K562 (cell line): ENCODE measurements around the gene GPR27. TPM values are rescaled to one million over a fixed set of nuclear protein-coding genes. Genes with fewer than 3 reads are reported as not detected.

ENCODE experiments used
- ATAC-seq: fragments of 200-7000 bp; cut with Tn5 transposase; 3 replicates; pipeline ENCODE4 v1.9.1; 2020; ENCODE audit warnings: moderate library complexity
- BruUV-seq: library from RNA; stranded (reverse); fragments of 400-500 nt; replicated peaks from 2 replicates; lab custom pipeline; 2021; lab: Mats Ljungman, UMichigan
- CTCF ChIA-PET: fragments of 300-600 bp; formaldehyde crosslinking; extraction: SDS; loops from one replicate; lab custom pipeline; 2021; ENCODE audit warnings: low intra/inter-chr PET ratio; lab: Yijun Ruan, JAX
- POLR2A ChIA-PET: fragments of 300-600, 350-650 bp; sonication (Branson Sonifier 250); formaldehyde crosslinking; extraction: SDS; loops from one replicate; lab custom pipeline; 2021; ENCODE audit warnings: antibody characterized with exemption, inconsistent platforms; lab: Yijun Ruan, JAX
- DNase-seq, 4 experiments: peaks; one replicate each; pipeline versions ENCODE4 v3.0.0 to v3.0.0-alpha.2; 2011 to 2018; ENCODE audit warnings: low spot score in 3 of 4, mixed read lengths in 3 of 4; ENCODE audit errors: extremely low read depth in 1 of 4
- FAIRE-seq: peaks from 2 replicates; lab custom pipeline; 2011; peaks lifted over from hg19 to GRCh38; lab: Jason Lieb, UNC
- H2AFZ ChIP-seq: 2 replicates; pipeline ENCODE4 v1.6.0; 2011; ENCODE audit warnings: low read depth, low read length, control low read depth, inconsistent platforms
- H3K27ac ChIP-seq: fragments of 200-600 bp; 3 replicates; pipeline ENCODE4 v1.8.0; 2011; ENCODE audit warnings: low read depth, mild to moderate bottlenecking, control low read depth, inconsistent platforms, low read length, moderate library complexity, mixed read lengths; ENCODE audit errors: extremely low read depth
- H3K27me3 ChIP-seq, 2 experiments: fragments of 300-600 bp in 1 of 2; 2 replicates in 1 of 2; 3 replicates in 1 of 2; pipeline versions ENCODE4 v1.6.0 to v1.8.0; 2011; ENCODE audit warnings: inconsistent platforms in 2 of 2, low read length in 2 of 2, mild to moderate bottlenecking in 1 of 2, mixed read lengths in 1 of 2, moderate library complexity in 1 of 2; ENCODE audit not compliant: control insufficient read depth in 2 of 2, insufficient read depth in 2 of 2
- H3K36me3 ChIP-seq: fragments of 300-600 bp; 3 replicates; pipeline ENCODE4 v1.8.0; 2011; ENCODE audit warnings: mild to moderate bottlenecking, low read length, inconsistent platforms; ENCODE audit not compliant: control insufficient read depth, insufficient read depth
- H3K4me1 ChIP-seq, 2 experiments: fragments of 200-600 bp in 1 of 2; replicated peaks in 1 of 2; 2 replicates in 1 of 2; 3 replicates in 1 of 2; pipeline versions ENCODE4 v1.5.1 to v1.8.0; 2011; ENCODE audit warnings: inconsistent platforms in 2 of 2, low read length in 2 of 2, mild to moderate bottlenecking in 1 of 2, mixed read lengths in 1 of 2, moderate library complexity in 1 of 2; ENCODE audit not compliant: control insufficient read depth in 2 of 2, insufficient read depth in 2 of 2
- H3K4me2 ChIP-seq: 2 replicates; pipeline ENCODE4 v1.6.1; 2011; ENCODE audit warnings: low read length, control low read depth, inconsistent platforms, mixed read lengths; ENCODE audit not compliant: insufficient read depth
- H3K4me3 ChIP-seq: fragments of 200-600 bp; sonication (generic), shearing (Covaris generic); 2 replicates; pipeline ENCODE4 v1.5.1; 2016; ENCODE audit warnings: control low read depth, inconsistent platforms
- H3K79me2 ChIP-seq: fragments of 200-600 bp; 3 replicates; pipeline ENCODE4 v1.8.0; 2011; ENCODE audit warnings: low read length, inconsistent platforms; ENCODE audit not compliant: control insufficient read depth, insufficient read depth
- H3K9ac ChIP-seq, 2 experiments: 2 replicates each; pipeline versions ENCODE4 v1.6.0 to v1.6.1; 2011; ENCODE audit warnings: low read depth in 2 of 2, low read length in 2 of 2, control low read depth in 1 of 2, inconsistent platforms in 1 of 2, mild to moderate bottlenecking in 1 of 2, mixed read lengths in 1 of 2; ENCODE audit not compliant: insufficient read depth in 1 of 2
- H3K9me1 ChIP-seq: one replicate; pipeline ENCODE4 v1.6.0; 2011; ENCODE audit warnings: inconsistent platforms, mild to moderate bottlenecking, low read length, moderate library complexity; ENCODE audit not compliant: control insufficient read depth, insufficient read depth
- H3K9me3 ChIP-seq: replicated peaks from 2 replicates; pipeline ENCODE4 v1.5.1; 2011; ENCODE audit warnings: low read depth, low read length, inconsistent platforms; ENCODE audit not compliant: control insufficient read depth, insufficient read depth
- H4K20me1 ChIP-seq: replicated peaks from 2 replicates; pipeline ENCODE4 v1.6.1; 2011; ENCODE audit warnings: low read length, inconsistent platforms, mixed read lengths; ENCODE audit not compliant: control insufficient read depth, insufficient read depth
- C11orf30 ChIP-seq: fragments of 450-650 bp; IDR thresholded peaks from 2 replicates; pipeline ENCODE4 v1.6.1; 2016; ENCODE audit warnings: low read depth, mild to moderate bottlenecking
- CBFA2T2 ChIP-seq: fragments of 450-650 bp; conservative IDR thresholded peaks from 2 replicates; pipeline ENCODE4 v1.6.1; 2017; ENCODE audit warnings: mild to moderate bottlenecking
- CHCHD3 ChIP-seq: fragments of 250-450 bp; sonication (Bioruptor Pico); IDR thresholded peaks from 2 replicates; pipeline ENCODE4 v2.1.2; 2022; ENCODE audit warnings: mild to moderate bottlenecking
- COPS2 ChIP-seq: fragments of 450-650 bp; conservative IDR thresholded peaks from 2 replicates; pipeline ENCODE4 v1.6.1; 2016; ENCODE audit warnings: mild to moderate bottlenecking, moderate library complexity
- CTBP1 ChIP-seq: fragments of 450-650 bp; IDR thresholded peaks from 2 replicates; pipeline ENCODE4 v1.6.1; 2016; ENCODE audit warnings: borderline replicate concordance
- DIDO1 ChIP-seq: fragments of 450-650 bp; IDR thresholded peaks from 2 replicates; pipeline ENCODE4 v1.6.1; 2016; ENCODE audit warnings: low read depth, missing biosample characterization, missing genetic modification characterization
- ETV1 ChIP-seq: fragments of 450-650 bp; conservative IDR thresholded peaks from 2 replicates; pipeline ENCODE4 v1.6.1; 2016; ENCODE audit warnings: missing genetic modification characterization, control low read depth, low read depth, missing compliant biosample characterization
- MAFF ChIP-seq: IDR thresholded peaks from 2 replicates; pipeline ENCODE4 v1.6.1; 2012; ENCODE audit warnings: low read length, improper control_type of control experiment
- MEF2D ChIP-seq: conservative IDR thresholded peaks from 2 replicates; pipeline ENCODE4 v1.6.1; 2016; ENCODE audit warnings: low read depth, missing genetic modification characterization, missing compliant biosample characterization
- PRMT5 ChIP-seq: sonication (generic); formaldehyde crosslinking; IDR thresholded peaks from 2 replicates; pipeline ENCODE4 v1.5.0; 2020; ENCODE audit warnings: missing genetic modification reagents
- RBBP5 ChIP-seq: fragments of 200-600 bp; sonication (generic); IDR thresholded peaks from 2 replicates; pipeline ENCODE4 v1.6.1; 2012; ENCODE audit warnings: borderline replicate concordance, mild to moderate bottlenecking, low read length, control low read depth, inconsistent platforms; ENCODE audit not compliant: insufficient read depth, poor library complexity, severe bottlenecking
- TEAD2 ChIP-seq: fragments of 450-650 bp; IDR thresholded peaks from 2 replicates; pipeline ENCODE4 v1.6.1; 2016; ENCODE audit warnings: missing genetic modification characterization, control low read depth, missing compliant biosample characterization
- WGBS: fragments of 100-300 bp; shearing (Covaris generic); methylation state at CpG from one replicate; pipeline ENCODE4 v1.1.6; 2016; ENCODE audit warnings: low coverage, mixed read lengths; ENCODE audit not compliant: insufficient coverage; ENCODE audit errors: missing lambda C conversion rate; 5-methylcytosine and 5-hydroxymethylcytosine counted together
- in situ Hi-C: fragments of 300-500 bp; cut with MboI; formaldehyde crosslinking; loops from 4 replicates; pipeline ENCODE4 v1.15.0; 2018; ENCODE audit warnings: inconsistent platforms, mixed read lengths
- intact Hi-C: fragments of 100-400 bp; cut with micrococcal nuclease; formaldehyde crosslinking; loops from 2 replicates; pipeline ENCODE4 v1.14.2; 2022
- polyA plus RNA-seq, 8 experiments: library from polyadenylated mRNA; depleted of rRNA in 4 of 8; stranded (reverse) in 5 of 8; unstranded in 3 of 8; fragments of >200 nt; fragmentation: Nextera tagmentation in 2 of 8; fragmentation: Illumina TruSeq in 1 of 8; extraction: Ambion mirVana in 2 of 8; extraction: Trizol in 1 of 8; gene quantifications; 2 replicates each; pipeline versions ENCODE4 v1.2.1 to v1.2.3, GENCODE V29; 2011 to 2014; ENCODE audit warnings: inconsistent platforms in 1 of 8, missing spikeins in 1 of 8
- total RNA-seq, 7 experiments: library from RNA; depleted of rRNA in 6 of 7; stranded (reverse); fragments of >200 nt in 6 of 7; fragmentation: Illumina TruSeq in 2 of 7; extraction: Trizol in 2 of 7; gene quantifications; 2 replicates each; pipeline versions ENCODE4 v1.2.1 to v1.2.3, GENCODE V29; 2011 to 2021; ENCODE audit warnings: low replicate concordance in 1 of 7
- TF ChIP-seq, protein P1 (sequence below): fragments of 250-450 bp; sonication (Bioruptor Pico); IDR thresholded peaks from 2 replicates; pipeline ENCODE4 v1.5.0; 2021; ENCODE audit warnings: mild to moderate bottlenecking, borderline replicate concordance
- TF ChIP-seq, protein P2 (sequence below): fragments of 200-800 bp; sonication (Bioruptor generic); IDR thresholded peaks from 2 replicates; pipeline ENCODE4 v1.6.1; 2016; ENCODE audit warnings: missing genetic modification characterization, missing compliant biosample characterization
- TF ChIP-seq, protein P3 (sequence below): fragments of 450-650 bp; formaldehyde crosslinking; IDR thresholded peaks from 2 replicates; pipeline ENCODE4 v1.4.0; 2020; ENCODE audit warnings: mild to moderate bottlenecking, moderate library complexity

GPR27 gene
- total and polyA plus RNA-seq, 9 of the 15 experiments (the other 6 are each of a cell fraction or from before 2014, with no cell fraction given): not detected

DNA sequence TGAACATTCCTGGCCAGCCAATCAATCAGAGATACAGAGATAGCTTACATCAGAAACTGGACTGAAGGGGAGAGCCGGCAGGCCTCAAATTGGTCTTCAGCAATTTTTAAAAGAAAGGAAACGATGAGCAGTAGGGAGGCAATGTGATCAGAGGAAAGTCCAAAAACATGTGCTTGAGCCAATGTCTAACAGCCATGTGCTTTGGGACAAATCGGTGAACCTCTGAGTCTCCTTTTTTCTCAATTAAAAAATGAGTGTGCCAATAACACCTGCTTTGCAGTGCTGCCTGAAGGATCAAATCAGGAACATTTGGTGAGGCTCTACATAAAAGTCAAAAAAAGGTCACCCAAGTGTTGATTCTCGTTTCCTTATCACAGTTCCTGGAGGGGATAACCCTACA is 21.0 kb upstream of the GPR27 start:
- in situ Hi-C loops: loop anchor here (5.0 to 10.0 kb wide), 2 partner anchors 120 to 532 kb away; no protein-coding TSS in a partner anchor
- no peak overlapping the region for H3K27ac ChIP-seq
- no peak for ATAC-seq
- no peaks in the 10 kb centered on the region for H3K9me3 ChIP-seq
- no peaks in the 10 kb centered on the region for H3K4me1 ChIP-seq
- no peaks in the 10 kb centered on the region for H4K20me1 ChIP-seq
- POLR2A ChIA-PET: interaction anchor here (0.6 to 1.2 kb wide), 2 partner anchors 8 to 72 kb away, joined by 4 read pairs; no protein-coding TSS in a partner anchor
- no peaks in the 10 kb centered on the region for H3K36me3 ChIP-seq
- no peaks in the 10 kb centered on the region for H3K79me2 ChIP-seq
- CTCF ChIA-PET: no interaction called here
- no peaks in the 10 kb centered on the region; a peak in 1 of 5 replicates for H3K27me3 ChIP-seq
- no peaks in the 10 kb centered on the region for H3K9me1 ChIP-seq
- H3K4me2 ChIP-seq: no peak overlapping the region
- no peak overlapping the region for H2AFZ ChIP-seq
- H3K9ac ChIP-seq: no peak overlapping the region
- no peak for DNase-seq
- no TSS peak for BruUV-seq
- intact Hi-C loops: no loop called here
- no peak overlapping the region for H3K4me3 ChIP-seq
- FAIRE-seq: no peak
- 6% methylated on average over 4 of the region's 4 CpGs for WGBS
- TF ChIP-seq CBFA2T2: no peak
- TF ChIP-seq, protein P1, sequence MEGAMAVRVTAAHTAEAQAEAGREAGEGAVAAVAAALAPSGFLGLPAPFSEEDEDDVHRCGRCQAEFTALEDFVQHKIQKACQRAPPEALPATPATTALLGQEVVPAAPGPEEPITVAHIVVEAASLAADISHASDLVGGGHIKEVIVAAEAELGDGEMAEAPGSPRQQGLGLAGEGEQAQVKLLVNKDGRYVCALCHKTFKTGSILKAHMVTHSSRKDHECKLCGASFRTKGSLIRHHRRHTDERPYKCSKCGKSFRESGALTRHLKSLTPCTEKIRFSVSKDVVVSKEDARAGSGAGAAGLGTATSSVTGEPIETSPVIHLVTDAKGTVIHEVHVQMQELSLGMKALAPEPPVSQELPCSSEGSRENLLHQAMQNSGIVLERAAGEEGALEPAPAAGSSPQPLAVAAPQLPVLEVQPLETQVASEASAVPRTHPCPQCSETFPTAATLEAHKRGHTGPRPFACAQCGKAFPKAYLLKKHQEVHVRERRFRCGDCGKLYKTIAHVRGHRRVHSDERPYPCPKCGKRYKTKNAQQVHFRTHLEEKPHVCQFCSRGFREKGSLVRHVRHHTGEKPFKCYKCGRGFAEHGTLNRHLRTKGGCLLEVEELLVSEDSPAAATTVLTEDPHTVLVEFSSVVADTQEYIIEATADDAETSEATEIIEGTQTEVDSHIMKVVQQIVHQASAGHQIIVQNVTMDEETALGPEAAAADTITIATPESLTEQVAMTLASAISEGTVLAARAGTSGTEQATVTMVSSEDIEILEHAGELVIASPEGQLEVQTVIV (CRISPR knock-in tag): no peak
- no peak for TF ChIP-seq MEF2D
- TF ChIP-seq CTBP1: no peak
- TF ChIP-seq DIDO1 (tag): no peak
- TF ChIP-seq, protein P2, sequence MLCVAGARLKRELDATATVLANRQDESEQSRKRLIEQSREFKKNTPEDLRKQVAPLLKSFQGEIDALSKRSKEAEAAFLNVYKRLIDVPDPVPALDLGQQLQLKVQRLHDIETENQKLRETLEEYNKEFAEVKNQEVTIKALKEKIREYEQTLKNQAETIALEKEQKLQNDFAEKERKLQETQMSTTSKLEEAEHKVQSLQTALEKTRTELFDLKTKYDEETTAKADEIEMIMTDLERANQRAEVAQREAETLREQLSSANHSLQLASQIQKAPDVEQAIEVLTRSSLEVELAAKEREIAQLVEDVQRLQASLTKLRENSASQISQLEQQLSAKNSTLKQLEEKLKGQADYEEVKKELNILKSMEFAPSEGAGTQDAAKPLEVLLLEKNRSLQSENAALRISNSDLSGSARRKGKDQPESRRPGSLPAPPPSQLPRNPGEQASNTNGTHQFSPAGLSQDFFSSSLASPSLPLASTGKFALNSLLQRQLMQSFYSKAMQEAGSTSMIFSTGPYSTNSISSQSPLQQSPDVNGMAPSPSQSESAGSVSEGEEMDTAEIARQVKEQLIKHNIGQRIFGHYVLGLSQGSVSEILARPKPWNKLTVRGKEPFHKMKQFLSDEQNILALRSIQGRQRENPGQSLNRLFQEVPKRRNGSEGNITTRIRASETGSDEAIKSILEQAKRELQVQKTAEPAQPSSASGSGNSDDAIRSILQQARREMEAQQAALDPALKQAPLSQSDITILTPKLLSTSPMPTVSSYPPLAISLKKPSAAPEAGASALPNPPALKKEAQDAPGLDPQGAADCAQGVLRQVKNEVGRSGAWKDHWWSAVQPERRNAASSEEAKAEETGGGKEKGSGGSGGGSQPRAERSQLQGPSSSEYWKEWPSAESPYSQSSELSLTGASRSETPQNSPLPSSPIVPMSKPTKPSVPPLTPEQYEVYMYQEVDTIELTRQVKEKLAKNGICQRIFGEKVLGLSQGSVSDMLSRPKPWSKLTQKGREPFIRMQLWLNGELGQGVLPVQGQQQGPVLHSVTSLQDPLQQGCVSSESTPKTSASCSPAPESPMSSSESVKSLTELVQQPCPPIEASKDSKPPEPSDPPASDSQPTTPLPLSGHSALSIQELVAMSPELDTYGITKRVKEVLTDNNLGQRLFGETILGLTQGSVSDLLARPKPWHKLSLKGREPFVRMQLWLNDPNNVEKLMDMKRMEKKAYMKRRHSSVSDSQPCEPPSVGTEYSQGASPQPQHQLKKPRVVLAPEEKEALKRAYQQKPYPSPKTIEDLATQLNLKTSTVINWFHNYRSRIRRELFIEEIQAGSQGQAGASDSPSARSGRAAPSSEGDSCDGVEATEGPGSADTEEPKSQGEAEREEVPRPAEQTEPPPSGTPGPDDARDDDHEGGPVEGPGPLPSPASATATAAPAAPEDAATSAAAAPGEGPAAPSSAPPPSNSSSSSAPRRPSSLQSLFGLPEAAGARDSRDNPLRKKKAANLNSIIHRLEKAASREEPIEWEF (CRISPR knock-in tag): no peak
- no peak for TF ChIP-seq PRMT5 (CRISPR knock-in tag)
- no peak for TF ChIP-seq RBBP5
- TF ChIP-seq, protein P3, sequence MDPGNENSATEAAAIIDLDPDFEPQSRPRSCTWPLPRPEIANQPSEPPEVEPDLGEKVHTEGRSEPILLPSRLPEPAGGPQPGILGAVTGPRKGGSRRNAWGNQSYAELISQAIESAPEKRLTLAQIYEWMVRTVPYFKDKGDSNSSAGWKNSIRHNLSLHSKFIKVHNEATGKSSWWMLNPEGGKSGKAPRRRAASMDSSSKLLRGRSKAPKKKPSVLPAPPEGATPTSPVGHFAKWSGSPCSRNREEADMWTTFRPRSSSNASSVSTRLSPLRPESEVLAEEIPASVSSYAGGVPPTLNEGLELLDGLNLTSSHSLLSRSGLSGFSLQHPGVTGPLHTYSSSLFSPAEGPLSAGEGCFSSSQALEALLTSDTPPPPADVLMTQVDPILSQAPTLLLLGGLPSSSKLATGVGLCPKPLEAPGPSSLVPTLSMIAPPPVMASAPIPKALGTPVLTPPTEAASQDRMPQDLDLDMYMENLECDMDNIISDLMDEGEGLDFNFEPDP (CRISPR knock-in tag): no peak
- no peak for TF ChIP-seq TEAD2 (tag)
- no peak for TF ChIP-seq MAFF
- TF ChIP-seq CHCHD3 (CRISPR knock-in tag): no peak
- TF ChIP-seq COPS2: no peak
- no peak for TF ChIP-seq ETV1
- TF ChIP-seq C11orf30: no peak
